GM12878 (cell line): ENCODE data around the gene SURF2. TPM values are rescaled to one million over a fixed set of nuclear protein-coding genes. Genes with fewer than 3 reads are reported as not detected.

Experiments used
- ATAC-seq: fragments of 200-7000 bp; cut with Tn5 transposase; 3 replicates; pipeline ENCODE4 v1.9.1; 2020; ENCODE audit warnings: mild to moderate bottlenecking, moderate library complexity
- BruUV-seq: library from RNA; stranded (reverse); fragments of 400-500 nt; replicated peaks from 2 replicates; lab custom pipeline; 2021; lab: Mats Ljungman, UMichigan
- CTCF ChIA-PET: fragments of 300-600 bp; sonication (Branson Sonifier 250); formaldehyde crosslinking; extraction: SDS; loops from one replicate; lab custom pipeline; 2021; ENCODE audit warnings: inconsistent platforms; lab: Yijun Ruan, JAX
- POLR2A ChIA-PET: fragments of 350-600 bp; formaldehyde crosslinking; extraction: SDS; loops from one replicate; lab custom pipeline; 2021; ENCODE audit warnings: inconsistent platforms; lab: Charles Lee
- RAD21 ChIA-PET: fragments of 300-600 bp; sonication (Branson Sonifier 250); formaldehyde crosslinking; loops from one replicate; lab custom pipeline; 2023; ENCODE audit warnings: antibody characterized with exemption; ENCODE audit not compliant: unreplicated experiment; lab: Charles Lee
- SMC1A ChIA-PET: fragments of 300-600 bp; sonication (Branson Sonifier 250); formaldehyde crosslinking; loops from one replicate; lab custom pipeline; 2023; ENCODE audit not compliant: unreplicated experiment, uncharacterized antibody; lab: Charles Lee
- DNase-seq: peaks from one replicate; pipeline ENCODE4 v3.0.0-alpha.2; 2011; ENCODE audit warnings: low read depth, low spot score
- FAIRE-seq: peaks from 3 replicates; lab custom pipeline; 2011; peaks lifted over from hg19 to GRCh38; lab: Jason Lieb, UNC
- H2AFZ ChIP-seq: 2 replicates; pipeline ENCODE4 v1.6.0; 2011; ENCODE audit warnings: low read depth, low read length, control low read depth; ENCODE audit not compliant: control insufficient read depth
- H3K27ac ChIP-seq: 2 replicates; pipeline ENCODE4 v1.5.1; 2011; ENCODE audit warnings: control low read depth; ENCODE audit not compliant: control insufficient read depth, insufficient read depth
- H3K27me3 ChIP-seq, 2 experiments: replicated peaks in 1 of 2; 2 replicates each; pipeline versions ENCODE4 v1.6.0 to v1.6.1; 2011; ENCODE audit warnings: low read length in 1 of 2; ENCODE audit not compliant: control insufficient read depth in 2 of 2, insufficient read depth in 2 of 2
- H3K36me3 ChIP-seq, 2 experiments: 2 replicates each; pipeline ENCODE4 v1.5.1; 2011; ENCODE audit warnings: low read length in 1 of 2; ENCODE audit not compliant: control insufficient read depth in 2 of 2, insufficient read depth in 2 of 2
- H3K4me1 ChIP-seq: 2 replicates; pipeline ENCODE4 v1.6.1; 2011; ENCODE audit warnings: mild to moderate bottlenecking, low read length, moderate library complexity, mixed read lengths; ENCODE audit not compliant: control insufficient read depth, insufficient read depth
- H3K4me2 ChIP-seq: 2 replicates; pipeline ENCODE4 v1.6.0; 2011; ENCODE audit warnings: control low read depth; ENCODE audit not compliant: control insufficient read depth, insufficient read depth
- H3K4me3 ChIP-seq: fragments of 200-600 bp; sonication (generic); 2 replicates; pipeline ENCODE4 v1.5.1; 2016
- H3K79me2 ChIP-seq: 2 replicates; pipeline ENCODE4 v1.6.0; 2011; ENCODE audit warnings: low read length; ENCODE audit not compliant: control insufficient read depth, insufficient read depth
- H3K9ac ChIP-seq: 2 replicates; pipeline ENCODE4 v1.8.0; 2011; ENCODE audit warnings: low read length, control low read depth, mixed read lengths; ENCODE audit not compliant: control insufficient read depth, insufficient read depth
- H3K9me3 ChIP-seq: replicated peaks from 3 replicates; pipeline ENCODE4 v1.5.1; 2011; ENCODE audit warnings: mild to moderate bottlenecking, low read length; ENCODE audit not compliant: control insufficient read depth, insufficient read depth
- H4K20me1 ChIP-seq: 2 replicates; pipeline ENCODE4 v1.6.0; 2011; ENCODE audit not compliant: control insufficient read depth, insufficient read depth
- CTCF ChIP-seq, 3 experiments: IDR thresholded peaks in 2 of 3; conservative IDR thresholded peaks in 1 of 3; 2 replicates each; pipeline ENCODE4 v1.5.1; 2011; ENCODE audit warnings: low read depth in 3 of 3, low read length in 3 of 3, mild to moderate bottlenecking in 3 of 3, control low read depth in 2 of 3, moderate library complexity in 2 of 3, inconsistent platforms in 1 of 3, mixed read lengths in 1 of 3; ENCODE audit not compliant: control insufficient read depth in 2 of 3, insufficient read depth in 1 of 3; ENCODE audit errors: extremely low read depth in 1 of 3
- JUND ChIP-seq: IDR thresholded peaks from 2 replicates; pipeline ENCODE4 v1.6.1; 2012; ENCODE audit warnings: low read depth, mild to moderate bottlenecking, low read length, improper control_type of control experiment, moderate library complexity
- NFIC ChIP-seq: IDR thresholded peaks from 2 replicates; pipeline ENCODE4 v1.6.1; 2012; ENCODE audit warnings: low read depth, mild to moderate bottlenecking, inconsistent platforms, low read length, moderate library complexity
- PRDM15 ChIP-seq: fragments of 450-650 bp; formaldehyde crosslinking; IDR thresholded peaks from 2 replicates; pipeline ENCODE4 v1.4.0; 2020; ENCODE audit warnings: mild to moderate bottlenecking, moderate library complexity
- RBBP5 ChIP-seq: fragments of 200-600 bp; sonication (generic); conservative IDR thresholded peaks from 2 replicates; pipeline ENCODE4 v1.6.1; 2016
- REST ChIP-seq: IDR thresholded peaks from 2 replicates; pipeline ENCODE4 v1.6.1; 2012; ENCODE audit warnings: mild to moderate bottlenecking, low read depth, low read length
- TCF7 ChIP-seq: IDR thresholded peaks from 2 replicates; pipeline ENCODE4 v1.6.1; 2014; ENCODE audit warnings: antibody characterized with exemption, borderline replicate concordance
- ZBED1 ChIP-seq: IDR thresholded peaks from 2 replicates; pipeline ENCODE4 v1.6.1; 2016; ENCODE audit warnings: borderline replicate concordance
- ZNF687 ChIP-seq: fragments of 450-650 bp; IDR thresholded peaks from 2 replicates; pipeline ENCODE4 v1.6.1; 2017; ENCODE audit warnings: mild to moderate bottlenecking, moderate library complexity
- WGBS: methylation state at CpG from one replicate; pipeline ENCODE4 v1.1.6; 2016; ENCODE audit warnings: low lambda C conversion rate; ENCODE audit not compliant: insufficient replicate concordance, insufficient coverage; ENCODE audit errors: missing lambda C conversion rate; 5-methylcytosine and 5-hydroxymethylcytosine counted together
- in situ Hi-C: fragments of 300-500 bp; cut with MboI; formaldehyde crosslinking; loops from 9 replicates; pipeline ENCODE4 v1.14.3; 2018; ENCODE audit warnings: mixed read lengths
- intact Hi-C: fragments of 100-400 bp; cut with micrococcal nuclease; formaldehyde crosslinking; loops from one replicate; pipeline ENCODE4 v1.14.2; 2022; ENCODE audit not compliant: unreplicated experiment
- polyA plus RNA-seq, 11 experiments: library from polyadenylated mRNA; depleted of rRNA in 4 of 11; unstranded in 6 of 11; stranded (reverse) in 5 of 11; fragments of >200 nt; fragmentation: Nextera tagmentation in 4 of 11; fragmentation: Illumina TruSeq in 1 of 11; extraction: Ambion mirVana in 4 of 11; extraction: Trizol in 1 of 11; gene quantifications; 1 replicate in 1 of 11; 2 replicates in 10 of 11; pipeline versions ENCODE4 v1.2.1 to v1.2.3, GENCODE V29; 2011 to 2016; ENCODE audit warnings: inconsistent platforms in 2 of 11, missing spikeins in 2 of 11, low read depth in 1 of 11
- total RNA-seq, 4 experiments: library from RNA; depleted of rRNA in 3 of 4; stranded (reverse); fragments of >200 nt in 3 of 4; fragmentation: Illumina TruSeq in 1 of 4; extraction: Trizol in 1 of 4; gene quantifications; 2 replicates each; pipeline versions ENCODE4 v1.2.1 to v1.2.3, GENCODE V29; 2013 to 2021

Gene SURF2
- total and polyA plus RNA-seq, 10 of the 15 experiments (the other 5 are each of a cell fraction or from before 2014, with no cell fraction given), result 4.0 to 41.7 (median 20.8) TPM

- FAIRE-seq (no peak), DNase-seq (no peak), ATAC-seq (no peak)
- H3K27me3 ChIP-seq, result no peaks in the 10 kb centered on the region
- intact Hi-C loops (no loop called here), in situ Hi-C loops (no loop called here)
- no peaks in the 10 kb centered on the region for H3K9me3 ChIP-seq
- no peaks in the 10 kb centered on the region for H4K20me1 ChIP-seq
- no peaks in the 10 kb centered on the region for H3K36me3 ChIP-seq
- RAD21 ChIA-PET, result no interaction called here
- POLR2A ChIA-PET, result interaction anchor here (0.7 kb wide), 1 partner anchor 412 kb away, joined by 3 read pairs; no protein-coding TSS in a partner anchor
- H3K4me3 ChIP-seq, result no peak overlapping the region
- 40% methylated on average over 9 of the region's 9 CpGs for WGBS
- H3K27ac ChIP-seq, result no peak overlapping the region
- no peaks in the 10 kb centered on the region for H3K4me1 ChIP-seq
- no peak overlapping the region for H3K4me2 ChIP-seq
- no TSS peak for BruUV-seq
- H3K79me2 ChIP-seq, result no peaks in the 10 kb centered on the region
- no peak overlapping the region for H2AFZ ChIP-seq
- SMC1A ChIA-PET, result no interaction called here
- CTCF ChIA-PET, result interaction anchor here (1.3 kb wide), 1 partner anchor 11 kb away, joined by 3 read pairs; the partner anchor contains the start of gene STKLD1
- TF ChIP-seq REST, result no peak
- no peak for TF ChIP-seq TCF7
- no peak for TF ChIP-seq ZBED1
- no peak for TF ChIP-seq JUND
- no peak for TF ChIP-seq RBBP5
- TF ChIP-seq NFIC, result no peak
- TF ChIP-seq PRDM15, result no peak
- TF ChIP-seq CTCF (IDR thresholded peaks at IDR 0.05 in 2 of 3, conservative IDR thresholded peaks at IDR 0.05 in 1 of 3; ENCODE audit: control insufficient read depth in 2 of 3, extremely low read depth in 1 of 3, insufficient read depth in 1 of 3, low read depth in 3 of 3, low read length in 3 of 3), result no peak
- TF ChIP-seq ZNF687, result no peak
- no peak overlapping the region for H3K9ac ChIP-seq
Observed at GRCh38 chr9:133387680-133388079, 31.3 kb downstream of the SURF2 start.
